K562 (cell line): Measurements from ENCODE around the gene SLC6A13. TPM values are rescaled to one million over a fixed set of nuclear protein-coding genes. Genes with fewer than 3 reads are reported as not detected.

Experiments
- ATF3 ChIP-seq, 2 experiments: fragments of 450-650 bp in 1 of 2; sonication (generic) in 1 of 2; formaldehyde crosslinking in 1 of 2; IDR thresholded peaks in 1 of 2; conservative IDR thresholded peaks in 1 of 2; 2 replicates each; pipeline versions ENCODE4 v1.6.1 to v1.8.1; 2016 to 2023; ENCODE audit warnings: mild to moderate bottlenecking in 2 of 2, moderate library complexity in 2 of 2, inconsistent platforms in 1 of 2, missing genetic modification reagents in 1 of 2
- MTA2 ChIP-seq: fragments of 450-650 bp; IDR thresholded peaks from 2 replicates; pipeline ENCODE4 v1.6.1; 2016; ENCODE audit warnings: low read depth
- TGIF2 ChIP-seq: sonication (generic); formaldehyde crosslinking; IDR thresholded peaks from 2 replicates; pipeline ENCODE4 v1.8.1; 2022; ENCODE audit warnings: mild to moderate bottlenecking, missing genetic modification reagents, moderate library complexity
- ZNF609 ChIP-seq: sonication (generic); formaldehyde crosslinking; IDR thresholded peaks from 2 replicates; pipeline ENCODE4 v1.8.1; 2023; ENCODE audit warnings: missing genetic modification reagents, mild to moderate bottlenecking, borderline replicate concordance
- ZNF707 ChIP-seq: fragments of 250-450 bp; sonication (Bioruptor Pico); conservative IDR thresholded peaks from 2 replicates; pipeline ENCODE4 v1.8.0; 2022; ENCODE audit warnings: inconsistent platforms, mild to moderate bottlenecking, moderate library complexity
- polyA plus RNA-seq, 8 experiments: library from polyadenylated mRNA; depleted of rRNA in 4 of 8; stranded (reverse) in 5 of 8; unstranded in 3 of 8; fragments of >200 nt; fragmentation: Nextera tagmentation in 2 of 8; fragmentation: Illumina TruSeq in 1 of 8; extraction: Ambion mirVana in 2 of 8; extraction: Trizol in 1 of 8; gene quantifications; 2 replicates each; pipeline versions ENCODE4 v1.2.1 to v1.2.3, GENCODE V29; 2011 to 2014; ENCODE audit warnings: inconsistent platforms in 1 of 8, missing spikeins in 1 of 8
- total RNA-seq, 7 experiments: library from RNA; depleted of rRNA in 6 of 7; stranded (reverse); fragments of >200 nt in 6 of 7; fragmentation: Illumina TruSeq in 2 of 7; extraction: Trizol in 2 of 7; gene quantifications; 2 replicates each; pipeline versions ENCODE4 v1.2.1 to v1.2.3, GENCODE V29; 2011 to 2021; ENCODE audit warnings: low replicate concordance in 1 of 7

Gene SLC6A13
- total and polyA plus RNA-seq, 9 of the 15 experiments (the other 6 are each of a cell fraction or from before 2014, with no cell fraction given): 0.06 to 0.33 (median 0.22) TPM; not detected in 4

DNA sequence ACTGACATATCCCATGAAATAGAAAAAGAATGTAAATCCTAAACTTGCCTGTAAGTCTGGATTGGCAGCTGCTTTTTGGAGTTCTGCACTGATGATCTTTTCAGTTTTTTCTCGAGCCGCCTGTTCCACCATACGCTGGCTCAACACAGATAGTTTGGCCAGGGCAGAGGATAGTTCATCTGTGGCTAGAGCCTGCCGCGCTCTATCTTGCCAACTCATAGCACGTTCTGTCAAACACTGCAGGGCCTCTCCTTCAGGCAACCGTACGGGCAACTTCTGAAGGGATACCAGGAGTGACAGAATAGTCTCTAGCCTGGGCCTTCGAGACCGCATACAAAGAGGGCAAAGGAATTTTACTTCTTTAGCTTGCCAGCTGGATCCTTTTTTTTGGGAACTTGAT is 44.8 kb upstream of the SLC6A13 start (continued):
- TF ChIP-seq ZNF609 (no peak), ATF3 (IDR thresholded peaks at IDR 0.05) (no peak), ATF3 (CRISPR knock-in tag; conservative IDR thresholded peaks at IDR 0.05) (no peak), TGIF2 (CRISPR knock-in tag) (no peak), ZNF707 (CRISPR knock-in tag) (no peak), MTA2 (no peak)
